MM.1S (cell line): ENCODE data around the gene MKRN1.

Source experiments
- DNase-seq: peaks from one replicate; pipeline ENCODE4 v3.0.0-alpha.2; 2015
- H2AFZ ChIP-seq: fragments of 300-600 bp; sonication (generic); 2 replicates; pipeline ENCODE4 v1.6.0; 2016; ENCODE audit warnings: antibody characterized with exemption, low read length
- H3F3A ChIP-seq: fragments of 300-600 bp; sonication (generic); 2 replicates; pipeline ENCODE4 v1.6.1; 2016; ENCODE audit warnings: mild to moderate bottlenecking, antibody characterized with exemption, low read length, moderate library complexity, mixed read lengths; ENCODE audit not compliant: insufficient read depth
- H3K27ac ChIP-seq: fragments of 300-600 bp; sonication (generic); 2 replicates; pipeline ENCODE4 v1.5.1; 2016; ENCODE audit warnings: mild to moderate bottlenecking, low read length
- H3K27me3 ChIP-seq: fragments of 300-600 bp; sonication (generic); replicated peaks from 2 replicates; pipeline ENCODE4 v1.6.0; 2016; ENCODE audit warnings: low read length; ENCODE audit not compliant: insufficient read depth
- H3K36me3 ChIP-seq: fragments of 300-600 bp; sonication (generic); replicated peaks from 2 replicates; pipeline ENCODE4 v1.6.1; 2016; ENCODE audit warnings: mild to moderate bottlenecking, low read length, mixed read lengths; ENCODE audit not compliant: insufficient read depth
- H3K4me1 ChIP-seq: fragments of 300-600 bp; sonication (generic); 2 replicates; pipeline ENCODE4 v1.6.1; 2016; ENCODE audit warnings: low read length, mixed read lengths
- H3K4me2 ChIP-seq: fragments of 300-600 bp; sonication (generic); 2 replicates; pipeline ENCODE4 v1.6.0; 2016; ENCODE audit warnings: low read depth, low read length
- H3K4me3 ChIP-seq: fragments of 300-600 bp; sonication (generic); 2 replicates; pipeline ENCODE4 v1.5.1; 2016; ENCODE audit warnings: low read length, mixed read lengths
- H3K79me2 ChIP-seq: fragments of 300-600 bp; sonication (generic); 2 replicates; pipeline ENCODE4 v1.6.1; 2016; ENCODE audit warnings: mixed run types, low read length, mixed read lengths
- H3K9ac ChIP-seq: fragments of 300-600 bp; sonication (generic); 2 replicates; pipeline ENCODE4 v1.6.1; 2016; ENCODE audit warnings: low read length, mixed read lengths
- H3K9me2 ChIP-seq: fragments of 300-600 bp; sonication (generic); replicated peaks from 2 replicates; pipeline ENCODE4 v1.6.1; 2016; ENCODE audit warnings: mild to moderate bottlenecking, low read length, mixed read lengths; ENCODE audit not compliant: insufficient read depth
- H3K9me3 ChIP-seq: fragments of 300-600 bp; sonication (generic); replicated peaks from 2 replicates; pipeline ENCODE4 v1.6.1; 2016; ENCODE audit warnings: mild to moderate bottlenecking, low read length, mixed read lengths; ENCODE audit not compliant: insufficient read depth
- H4K20me1 ChIP-seq: fragments of 300-600 bp; sonication (generic); 2 replicates; pipeline ENCODE4 v1.6.1; 2016; ENCODE audit warnings: mild to moderate bottlenecking, low read length, moderate library complexity, mixed read lengths; ENCODE audit not compliant: insufficient read depth
- EZH2 ChIP-seq: fragments of 300-600 bp; sonication (generic); optimal IDR thresholded peaks from 2 replicates; pipeline ENCODE3; 2017; ENCODE audit warnings: low read depth, mild to moderate bottlenecking, antibody characterized with exemption, low read length, mixed read lengths
- EZH2phosphoT487 ChIP-seq: fragments of 300-600 bp; sonication (generic); IDR thresholded peaks from 2 replicates; pipeline ENCODE4 v1.6.1; 2018; ENCODE audit warnings: antibody characterized with exemption, low read length
- TF ChIP-seq, protein P1 (sequence below): fragments of 300-600 bp; sonication (generic); IDR thresholded peaks from 2 replicates; pipeline ENCODE4 v1.5.1; 2016; ENCODE audit warnings: antibody characterized with exemption, low read length, mixed read lengths

The MKRN1 gene

DNA sequence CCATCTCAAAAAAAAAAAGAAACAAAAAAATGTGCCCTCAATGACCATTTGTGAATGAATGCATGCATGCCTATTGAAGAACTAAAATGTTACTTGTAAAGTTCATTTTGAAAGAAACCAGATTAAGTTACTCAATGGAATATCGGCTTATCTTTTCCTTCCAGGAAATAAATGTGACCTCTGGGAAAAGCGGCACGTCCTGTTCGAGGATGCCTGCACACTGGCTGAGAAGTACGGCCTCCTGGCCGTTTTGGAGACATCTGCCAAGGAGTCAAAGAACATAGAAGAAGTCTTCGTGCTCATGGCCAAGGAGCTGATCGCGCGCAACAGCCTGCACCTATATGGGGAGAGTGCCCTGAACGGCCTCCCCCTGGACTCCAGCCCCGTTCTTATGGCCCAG is 53.6 kb downstream of the MKRN1 start:
- DNase-seq: no peak
- Histone ChIP-seq H3K4me2 (no peak overlapping the region), H3K4me3 (no peak overlapping the region), H3K4me1 (no peaks in the 10 kb centered on the region), H3K9me2 (no peaks in the 10 kb centered on the region), H3K27me3 (no peaks in the 10 kb centered on the region; the same call in 1 of the 2 replicates), H3K9me3 (no peaks in the 10 kb centered on the region), H3K79me2 (no peaks in the 10 kb centered on the region), H4K20me1 (no peaks in the 10 kb centered on the region), H3K27ac (no peak overlapping the region), H2AFZ (no peak overlapping the region), H3F3A (no peaks in the 10 kb centered on the region), H3K36me3 (no peaks in the 10 kb centered on the region), H3K9ac (no peak overlapping the region)
- TF ChIP-seq EZH2 (no peak), EZH2phosphoT487 (no peak)
- TF ChIP-seq, protein P1, sequence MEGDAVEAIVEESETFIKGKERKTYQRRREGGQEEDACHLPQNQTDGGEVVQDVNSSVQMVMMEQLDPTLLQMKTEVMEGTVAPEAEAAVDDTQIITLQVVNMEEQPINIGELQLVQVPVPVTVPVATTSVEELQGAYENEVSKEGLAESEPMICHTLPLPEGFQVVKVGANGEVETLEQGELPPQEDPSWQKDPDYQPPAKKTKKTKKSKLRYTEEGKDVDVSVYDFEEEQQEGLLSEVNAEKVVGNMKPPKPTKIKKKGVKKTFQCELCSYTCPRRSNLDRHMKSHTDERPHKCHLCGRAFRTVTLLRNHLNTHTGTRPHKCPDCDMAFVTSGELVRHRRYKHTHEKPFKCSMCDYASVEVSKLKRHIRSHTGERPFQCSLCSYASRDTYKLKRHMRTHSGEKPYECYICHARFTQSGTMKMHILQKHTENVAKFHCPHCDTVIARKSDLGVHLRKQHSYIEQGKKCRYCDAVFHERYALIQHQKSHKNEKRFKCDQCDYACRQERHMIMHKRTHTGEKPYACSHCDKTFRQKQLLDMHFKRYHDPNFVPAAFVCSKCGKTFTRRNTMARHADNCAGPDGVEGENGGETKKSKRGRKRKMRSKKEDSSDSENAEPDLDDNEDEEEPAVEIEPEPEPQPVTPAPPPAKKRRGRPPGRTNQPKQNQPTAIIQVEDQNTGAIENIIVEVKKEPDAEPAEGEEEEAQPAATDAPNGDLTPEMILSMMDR: no peak

DNA sequence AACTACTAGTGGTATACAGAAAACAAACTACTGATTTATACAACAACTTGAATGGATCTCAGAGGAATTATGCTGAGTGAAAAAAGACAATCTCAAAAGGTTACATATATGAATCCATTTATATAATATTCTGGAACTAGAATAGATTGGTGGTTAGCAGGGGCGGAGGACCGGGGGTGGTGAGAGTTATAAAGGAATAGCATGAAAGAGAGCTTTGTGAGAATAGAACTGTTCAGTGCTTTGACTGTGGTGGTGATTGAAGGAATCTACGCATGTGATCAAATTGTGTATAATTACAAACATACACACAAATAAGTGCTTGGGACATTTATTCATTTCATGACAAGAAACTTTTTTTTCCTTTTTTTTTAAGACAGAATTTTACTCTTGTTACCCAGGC is 55.8 kb downstream of the MKRN1 start:
- Histone ChIP-seq H3K9ac (no peak overlapping the region), H3K27me3 (no peaks in the 10 kb centered on the region), H3K9me2 (no peaks in the 10 kb centered on the region), H3K27ac (no peak overlapping the region), H3K9me3 (no peaks in the 10 kb centered on the region), H3K4me1 (no peaks in the 10 kb centered on the region), H3K4me2 (no peak overlapping the region), H3K79me2 (no peaks in the 10 kb centered on the region), H2AFZ (no peak overlapping the region), H3K4me3 (no peak overlapping the region), H3K36me3 (no peaks in the 10 kb centered on the region), H3F3A (no peaks in the 10 kb centered on the region), H4K20me1 (no peaks in the 10 kb centered on the region)
- TF ChIP-seq EZH2phosphoT487: no peak
- TF ChIP-seq, protein P1: no peak
- no peak for TF ChIP-seq EZH2
- no peak for DNase-seq

DNA sequence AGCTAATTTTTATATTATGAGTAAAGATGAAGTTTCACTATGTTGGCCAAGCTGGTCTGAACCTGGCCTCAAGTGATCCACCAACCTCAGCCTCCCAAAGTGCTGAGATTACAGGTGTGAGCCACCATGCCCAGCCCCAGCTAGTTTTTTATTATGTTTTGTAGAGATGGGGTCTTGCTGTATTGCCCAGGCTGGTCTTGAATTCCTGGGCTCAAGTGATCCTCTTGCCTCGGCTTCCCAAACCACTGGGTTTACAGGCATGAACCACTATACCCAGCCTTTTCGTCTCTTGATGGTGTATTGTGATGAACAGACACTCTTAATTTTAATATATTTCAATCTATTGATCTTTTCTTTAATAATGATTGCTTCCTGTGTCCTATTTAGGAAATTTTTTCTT is 57.8 kb downstream of the MKRN1 start:
- no peak for TF ChIP-seq EZH2phosphoT487
- TF ChIP-seq, protein P1: no peak
- no peak for TF ChIP-seq EZH2
- Histone ChIP-seq H3K27me3 (no peaks in the 10 kb centered on the region), H3K27ac (no peak overlapping the region), H3K4me1 (no peaks in the 10 kb centered on the region), H3K79me2 (no peaks in the 10 kb centered on the region), H3K36me3 (no peaks in the 10 kb centered on the region), H3K4me2 (no peak overlapping the region), H3K9me3 (no peaks in the 10 kb centered on the region), H2AFZ (no peak overlapping the region), H3K9ac (no peak overlapping the region), H3K9me2 (no peaks in the 10 kb centered on the region), H3F3A (no peaks in the 10 kb centered on the region), H4K20me1 (no peaks in the 10 kb centered on the region), H3K4me3 (no peak overlapping the region)
- no peak for DNase-seq
